Measurements from ENCODE around the gene EPDR1.

GRCh38 chr7:37947941-37948210 lies 27.4 kb downstream of the EPDR1 start:
- TF ChIP-seq CTCF (conservative IDR thresholded peaks at IDR 0.05; ENCODE audit: low read depth in 2 of 2): no peak
- TF ChIP-seq EZH2 (IDR thresholded peaks at IDR 0.05; ENCODE audit: low read depth, unreplicated experiment): no peak
- TF ChIP-seq REST (IDR thresholded peaks at IDR 0.05; ENCODE audit: unreplicated experiment): no peak
- no peak for TF ChIP-seq EZH2phosphoT487 (IDR thresholded peaks at IDR 0.05; ENCODE audit: unreplicated experiment)
- TF ChIP-seq CREB1 (CRISPR knock-in tag; IDR thresholded peaks at IDR 0.05; ENCODE audit: low read depth): no peak
- no peak for TF ChIP-seq JUNB (IDR thresholded peaks at IDR 0.05; ENCODE audit: unreplicated experiment)
